Muscle layer of colon (tissue), 2 donors: Measurements from ENCODE around the gene DCLRE1B.

Experiments
- H3K27ac ChIP-seq: one replicate; pipeline ENCODE4 v1.7.0; 2013; ENCODE audit warnings: low read depth, mild to moderate bottlenecking, low read length, moderate library complexity
- H3K27me3 ChIP-seq, 2 donors: one replicate each; pipeline ENCODE4 v1.7.0; 2013; ENCODE audit warnings: low read length in 2 of 2, mild to moderate bottlenecking in 2 of 2; ENCODE audit not compliant: insufficient read depth in 2 of 2, control insufficient read depth in 1 of 2
- H3K36me3 ChIP-seq: one replicate; pipeline ENCODE4 v1.7.0; 2013; ENCODE audit warnings: mild to moderate bottlenecking, low read length; ENCODE audit not compliant: insufficient read depth
- H3K4me1 ChIP-seq: one replicate; pipeline ENCODE4 v1.7.0; 2013; ENCODE audit warnings: mild to moderate bottlenecking, low read length; ENCODE audit not compliant: insufficient read depth
- H3K4me3 ChIP-seq, 2 donors: one replicate each; pipeline ENCODE4 v1.7.0; 2013; ENCODE audit warnings: low read length in 2 of 2, low read depth in 1 of 2, mild to moderate bottlenecking in 1 of 2, moderate library complexity in 1 of 2
- H3K9ac ChIP-seq: one replicate; pipeline ENCODE4 v1.7.0; 2013; ENCODE audit warnings: low read length
- H3K9me3 ChIP-seq: one replicate; pipeline ENCODE4 v1.7.0; 2013; ENCODE audit warnings: mild to moderate bottlenecking, low read length
- donor health status: abdominal sarcoma.
- donor health status: Adenocarcinoma of cecum.

DCLRE1B gene

DNA sequence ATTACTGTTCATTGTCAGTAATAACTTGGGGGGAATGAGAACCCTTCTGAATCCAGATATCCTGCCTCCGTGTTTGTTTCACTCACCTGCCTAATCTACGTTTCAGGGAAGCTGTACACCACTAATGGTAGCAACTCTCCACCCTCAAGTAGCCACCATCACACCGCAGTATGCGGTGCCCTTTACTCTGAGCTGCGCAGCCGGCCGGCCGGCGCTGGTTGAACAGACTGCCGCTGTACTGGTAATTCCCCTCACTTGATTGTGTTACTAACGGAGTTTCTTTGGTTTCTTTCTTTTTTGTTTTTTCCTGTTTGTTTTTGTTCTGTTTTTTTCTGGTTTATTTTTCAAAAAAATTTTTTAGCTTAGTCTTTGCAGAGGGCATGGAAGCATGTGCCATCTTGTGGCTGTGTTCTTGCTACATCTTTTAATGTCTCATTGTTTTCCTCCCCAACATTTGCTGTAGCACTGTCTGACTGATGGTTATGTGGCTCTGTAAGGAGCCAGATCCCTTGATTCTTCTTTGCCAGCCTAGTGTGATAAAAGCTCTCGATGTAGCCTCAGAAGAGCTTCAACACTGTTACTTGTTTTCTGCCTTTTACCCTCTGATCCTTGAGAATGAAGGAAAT is 58.3 kb downstream of the DCLRE1B start:
- Histone ChIP-seq H3K4me1 (no peaks in the 10 kb centered on the region), H3K36me3 (peaks cover 38% of the 10 kb centered on the region)

More for the DNA sequence above, 58.3 kb downstream of the DCLRE1B start:
- no peaks in the 10 kb centered on the region for H3K27me3 ChIP-seq
- no peaks in the 10 kb centered on the region for H3K9me3 ChIP-seq
- no peak overlapping the region for H3K4me3 ChIP-seq
- H3K27ac ChIP-seq: no peak overlapping the region
- no peak overlapping the region for H3K9ac ChIP-seq
